SK-MEL-5 (cell line): Measurements from ENCODE around the gene FAM83G. TPM values are rescaled to one million over a fixed set of nuclear protein-coding genes. Genes with fewer than 3 reads are reported as not detected.

Experiments
- DNase-seq: peaks from one replicate; pipeline ENCODE4 v3.0.0-alpha.2; 2016; ENCODE audit warnings: low read depth, low spot score
- in situ Hi-C: cut with HindIII; loops from 2 replicates; pipeline ENCODE4 v1.10.0; 2016; ENCODE audit warnings: low sequenced_read_pairs, high pct_unique_total_duplicates, low pct_unique_long_range_greater_than_20kb
- total RNA-seq: library from RNA; depleted of rRNA; stranded (reverse); fragments of >200 nt; shearing (Covaris generic); gene quantifications from 2 replicates; pipeline ENCODE4 v1.2.3, GENCODE V29; 2014

FAM83G gene
- total RNA-seq, 1 experiment from 2014 or later, result 0.61 TPM

DNA sequence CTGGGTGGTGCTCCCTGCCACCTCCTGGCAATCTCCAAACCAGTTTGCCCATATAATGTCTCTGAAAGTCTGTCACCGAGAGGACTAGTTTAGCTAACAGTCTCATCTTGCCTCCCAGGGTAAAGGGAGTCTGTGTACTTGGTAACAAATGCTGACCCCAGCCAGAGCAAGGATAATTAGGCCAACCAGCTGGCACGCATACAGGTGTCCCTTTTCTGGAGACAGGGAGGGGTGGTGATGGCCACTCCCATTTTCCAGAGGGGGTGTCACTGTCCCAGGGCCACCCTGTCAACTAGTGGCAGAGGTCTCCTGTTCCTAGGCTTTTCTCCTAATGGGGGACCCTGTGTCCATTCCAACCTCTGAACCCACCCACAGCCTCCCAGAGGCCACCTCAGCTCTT, 8.1 kb downstream of the FAM83G start:
- DNase-seq, result no peak
- in situ Hi-C loops, result no loop called here

DNA sequence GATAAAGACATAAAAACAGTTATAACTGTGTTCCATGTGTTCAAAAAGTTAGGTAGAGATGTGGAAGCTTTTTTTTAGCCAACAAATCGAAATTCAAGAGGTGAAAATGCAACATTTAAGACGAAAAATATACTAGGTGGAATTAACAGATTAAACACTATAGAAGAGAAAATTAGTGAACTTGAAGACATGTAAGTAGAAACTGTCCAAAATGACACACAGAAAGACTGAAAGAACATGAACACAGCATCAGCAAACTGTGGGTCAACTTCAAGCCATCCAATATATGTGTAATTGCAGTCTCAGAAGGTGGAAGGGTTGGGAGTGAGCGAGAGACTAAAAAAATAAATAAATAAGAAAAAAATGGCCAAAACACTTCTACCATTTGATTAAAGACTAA, 9.3 kb downstream of the FAM83G start:
- no peak for DNase-seq
- in situ Hi-C loops, result no loop called here

DNA sequence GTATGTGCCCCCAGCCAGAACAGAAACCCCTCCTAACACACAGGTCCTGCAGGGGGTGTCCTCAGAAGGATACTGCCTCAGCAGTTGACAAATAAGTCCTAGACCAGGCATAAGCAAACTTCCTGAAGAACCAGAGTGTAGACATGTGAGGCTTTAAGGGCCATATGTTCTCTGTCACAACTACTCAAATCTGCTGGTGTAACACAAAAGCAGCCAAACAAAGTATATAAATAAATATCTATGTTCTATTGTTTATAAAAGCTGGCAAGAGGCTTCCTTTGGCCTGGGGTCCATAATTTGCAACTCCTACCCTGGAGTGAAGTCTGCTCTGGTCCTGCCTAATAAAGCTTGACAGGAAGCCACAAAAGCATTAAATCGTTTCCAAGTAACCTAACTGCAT, 9.9 kb downstream of the FAM83G start:
- DNase-seq, result no peak
- in situ Hi-C loops, result no loop called here

DNA sequence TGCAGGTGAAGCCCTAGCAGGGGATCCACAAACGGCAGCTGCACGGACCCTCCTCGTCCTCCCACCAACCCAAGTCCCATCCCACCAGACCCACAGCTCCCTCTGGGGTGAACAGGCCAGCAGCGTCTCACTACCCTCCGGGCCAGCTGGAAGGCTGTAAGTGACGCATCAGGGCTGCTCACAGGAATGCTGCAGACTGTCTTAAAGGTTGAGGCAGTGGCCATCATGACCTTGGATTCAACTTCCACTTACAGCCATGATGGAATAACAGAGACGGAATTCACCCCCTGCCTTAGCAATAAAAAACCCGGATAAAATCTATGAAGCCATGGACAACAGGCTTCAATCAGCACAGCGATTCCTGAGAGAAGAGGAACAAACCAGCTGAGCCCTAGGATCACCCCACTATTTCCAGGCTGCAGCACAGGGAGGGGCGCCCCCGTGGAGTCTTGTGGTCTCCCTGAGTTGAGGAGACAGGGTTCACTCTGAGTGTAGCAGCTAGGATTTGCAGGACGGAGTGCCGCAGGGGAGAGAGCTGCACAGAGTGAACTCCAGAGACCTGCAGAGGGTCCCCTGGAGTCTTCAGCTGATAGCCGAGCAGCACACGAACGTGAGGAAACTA, 10.5 kb downstream of the FAM83G start:
- in situ Hi-C loops, result no loop called here
- DNase-seq, result no peak

DNA sequence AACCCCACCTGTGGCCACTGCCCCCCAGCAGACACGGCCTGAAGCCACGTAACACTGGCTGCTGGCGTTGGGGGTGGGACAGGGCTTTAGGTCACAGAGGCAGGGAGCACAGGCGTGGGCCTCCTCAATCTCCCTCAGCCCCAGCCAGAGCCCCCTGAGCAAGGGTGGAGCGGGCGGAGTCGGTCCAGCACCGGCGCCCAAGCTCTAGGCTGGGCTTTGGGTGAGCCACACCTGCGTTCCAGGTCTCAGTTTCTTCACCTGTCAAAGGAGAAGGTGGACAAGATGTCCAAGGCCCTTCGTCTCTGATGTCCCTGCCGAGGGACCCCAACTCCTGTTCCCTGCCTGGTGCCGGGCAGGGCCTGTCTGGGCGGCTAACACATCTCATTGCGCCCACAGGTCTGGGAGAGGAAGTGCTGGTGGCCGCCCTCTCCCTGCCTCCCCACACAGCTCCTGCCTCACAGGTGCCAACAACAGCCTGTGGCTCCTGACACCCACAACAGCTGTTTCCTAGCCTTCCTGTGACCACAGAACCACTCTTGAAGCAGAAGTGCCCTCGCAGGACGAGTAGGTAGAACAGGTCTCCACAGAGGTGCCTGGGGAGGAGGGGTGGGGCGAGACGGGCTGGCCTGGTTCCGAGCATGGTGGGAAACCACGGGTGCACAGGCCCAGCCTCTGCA, 12.0 kb downstream of the FAM83G start:
- in situ Hi-C loops, result no loop called here
- no peak for DNase-seq

DNA sequence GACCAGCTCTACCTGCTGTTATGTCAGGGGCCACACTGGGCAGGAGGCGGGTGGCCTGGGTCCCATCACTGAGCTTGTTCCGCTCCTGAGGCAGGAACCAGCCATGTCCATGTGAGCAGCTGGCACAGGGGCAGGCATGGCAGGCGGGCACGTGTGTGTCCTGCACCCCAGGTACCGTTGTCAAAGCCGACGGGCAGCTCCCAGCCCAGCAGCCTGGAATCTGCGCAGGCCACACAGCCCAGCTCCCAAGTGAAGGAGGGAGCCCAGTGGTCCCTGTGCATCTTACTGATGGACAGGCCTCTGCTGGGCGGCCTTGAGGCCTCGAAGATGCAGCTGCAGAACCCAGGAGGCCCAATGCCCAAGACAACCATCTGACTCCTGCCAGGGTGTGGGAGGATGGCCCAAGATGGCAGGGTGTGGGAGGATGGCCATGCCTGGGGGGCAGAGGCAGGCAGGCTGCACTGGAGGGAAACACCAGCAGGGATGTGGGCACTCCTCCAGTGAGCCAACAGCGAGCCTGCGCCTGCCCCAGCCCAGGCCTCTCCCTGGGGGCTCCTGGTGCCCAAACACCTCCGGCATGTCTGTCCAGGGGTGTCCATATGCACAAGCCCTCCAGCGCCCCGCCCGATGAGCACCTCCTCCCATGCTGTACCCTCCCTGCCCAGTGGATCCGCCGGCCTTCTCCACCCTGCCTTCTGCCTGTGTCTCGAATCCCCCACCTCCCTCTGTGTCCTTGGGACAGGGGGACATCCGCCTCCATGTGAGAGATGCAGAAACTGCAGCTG, 12.8 kb downstream of the FAM83G start:
- DNase-seq, result no peak
- in situ Hi-C loops, result no loop called here

DNA sequence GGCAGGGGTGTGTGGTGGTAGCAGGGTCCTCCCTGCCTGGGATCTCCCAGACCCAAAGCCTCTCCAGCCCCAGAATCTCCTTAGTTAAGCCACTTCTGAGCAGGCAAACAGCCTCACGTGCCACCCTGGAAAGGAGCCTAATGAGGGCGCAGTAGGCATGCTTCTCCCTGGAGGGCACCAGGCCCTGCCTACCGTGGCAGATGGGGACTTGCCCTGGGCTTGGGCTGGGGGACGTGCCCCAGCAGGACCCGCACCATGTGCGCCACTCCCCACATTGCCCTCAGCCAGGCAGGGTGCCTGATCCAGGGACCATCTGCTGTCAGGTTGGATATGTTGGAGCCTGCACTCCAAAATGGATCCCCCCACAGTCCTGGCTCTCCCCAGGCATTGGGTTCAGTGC, 14.2 kb downstream of the FAM83G start:
- in situ Hi-C loops, result no loop called here
- no peak for DNase-seq

DNA sequence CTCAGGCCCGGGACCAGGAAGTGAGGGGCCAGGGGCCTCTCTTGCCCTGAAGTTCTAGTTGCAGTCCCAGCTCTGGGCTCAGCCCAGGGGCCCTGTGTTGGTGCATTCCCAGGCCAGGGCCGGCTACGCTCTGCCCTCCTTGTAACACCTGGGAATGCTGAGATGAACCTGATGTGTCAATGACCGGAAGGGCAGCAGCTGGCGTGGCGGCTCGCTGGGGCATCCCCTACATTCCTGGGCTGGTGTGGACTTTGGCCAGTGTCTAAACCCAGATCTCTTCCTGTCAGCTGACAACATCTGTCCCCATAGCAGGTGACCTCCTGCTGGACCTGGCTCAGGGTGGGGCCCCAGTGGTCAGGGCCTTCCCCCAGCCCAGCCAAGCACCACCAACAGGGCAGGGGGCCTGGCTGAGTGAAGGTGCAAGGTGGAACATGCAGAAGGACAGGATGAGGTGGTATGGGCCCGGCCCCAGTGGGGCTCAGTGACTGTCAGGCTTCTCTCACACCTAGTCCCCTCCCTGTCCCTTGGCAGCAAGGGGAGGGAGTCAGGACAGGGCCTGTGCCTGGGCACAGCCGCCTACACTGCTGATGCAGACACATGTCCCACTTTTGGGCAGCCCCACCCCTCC, 15.9 kb downstream of the FAM83G start:
- no peak for DNase-seq
- in situ Hi-C loops, result no loop called here

DNA sequence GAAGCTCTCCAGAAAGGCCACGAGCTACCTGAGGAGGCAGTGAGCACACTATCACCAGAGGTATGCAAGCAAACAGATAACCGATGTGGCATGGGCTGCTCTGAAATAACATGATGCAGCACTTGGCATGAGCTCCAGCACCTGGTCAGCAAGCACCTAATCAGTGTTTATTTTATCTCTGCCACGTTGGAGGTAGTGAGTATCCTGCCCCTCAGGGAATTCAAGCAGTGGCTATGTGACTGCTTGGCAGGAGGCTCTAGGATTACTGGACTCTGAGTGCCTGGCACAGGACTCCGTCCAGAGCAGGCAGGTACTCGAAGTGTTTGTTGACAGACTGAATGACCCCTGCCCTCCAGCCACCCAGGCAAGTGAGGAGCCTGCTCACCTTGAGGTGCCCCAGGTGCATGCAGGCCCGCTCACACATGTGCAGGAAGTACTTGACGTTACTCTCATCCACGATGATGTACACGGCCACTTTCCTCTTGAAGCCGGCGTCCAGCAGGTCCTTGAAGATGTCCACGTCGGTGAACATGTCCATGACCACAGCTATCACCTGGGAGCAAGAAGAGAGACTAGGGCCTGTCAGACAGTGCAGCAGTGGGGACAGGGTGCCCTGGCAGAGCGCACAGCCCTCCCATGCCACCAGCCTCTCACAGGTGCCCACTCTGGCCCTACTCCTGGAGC, 16.6 kb downstream of the FAM83G start:
- no peak for DNase-seq
- in situ Hi-C loops, result no loop called here

DNA sequence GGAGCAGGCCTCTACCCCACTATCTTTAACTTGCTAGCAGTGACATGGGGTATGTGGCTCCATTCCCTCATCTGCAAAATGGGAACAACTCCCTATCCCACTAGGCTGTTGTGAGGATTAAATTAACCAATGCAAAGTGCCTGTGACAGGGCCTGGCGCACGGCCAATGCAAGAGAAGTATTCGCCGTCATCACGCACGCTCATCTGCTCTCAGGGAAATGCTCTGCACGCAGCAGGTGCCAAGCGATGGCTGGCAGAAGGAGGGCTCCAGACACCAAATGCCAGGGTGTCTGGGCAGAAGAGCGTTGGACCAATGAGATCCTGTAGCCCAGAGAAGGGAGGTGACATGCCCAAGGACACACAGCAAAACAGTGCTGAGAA, 17.3 kb downstream of the FAM83G start:
- DNase-seq, result no peak
- in situ Hi-C loops, result no loop called here

DNA sequence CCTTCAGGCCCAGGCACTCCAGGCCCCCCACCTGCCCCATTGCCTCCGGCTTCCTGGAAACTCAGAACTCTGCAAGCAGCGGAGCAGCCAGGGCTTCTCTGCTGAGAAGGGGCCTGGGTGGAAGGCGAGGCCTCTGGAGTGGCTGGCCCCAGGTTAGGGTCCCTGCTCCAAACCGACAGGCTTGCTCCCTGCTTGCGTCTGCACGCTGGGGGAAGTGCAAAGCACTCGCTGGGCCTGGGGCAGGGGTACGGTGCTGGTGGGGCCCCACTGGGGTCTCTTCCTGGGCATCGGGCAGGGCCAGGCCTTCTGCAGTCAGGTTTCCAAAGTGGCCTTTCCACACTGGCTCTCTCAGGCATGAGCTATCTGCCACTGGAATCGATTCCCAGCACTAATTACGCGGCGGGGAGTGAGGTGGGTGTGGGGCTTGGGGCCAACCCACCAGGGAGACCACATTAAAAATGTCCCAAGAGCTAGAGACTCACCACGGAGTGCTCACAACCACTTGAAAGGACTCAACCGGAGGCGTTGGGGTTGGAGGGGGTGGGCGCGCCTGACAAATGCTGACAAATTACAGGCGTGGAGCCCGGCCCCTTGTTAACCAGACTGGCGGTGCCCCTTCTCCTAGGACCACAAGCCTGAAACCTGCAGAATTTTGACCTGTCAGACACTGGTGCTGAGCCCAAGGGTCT, 17.9 kb downstream of the FAM83G start:
- in situ Hi-C loops, result no loop called here
- no peak for DNase-seq

DNA sequence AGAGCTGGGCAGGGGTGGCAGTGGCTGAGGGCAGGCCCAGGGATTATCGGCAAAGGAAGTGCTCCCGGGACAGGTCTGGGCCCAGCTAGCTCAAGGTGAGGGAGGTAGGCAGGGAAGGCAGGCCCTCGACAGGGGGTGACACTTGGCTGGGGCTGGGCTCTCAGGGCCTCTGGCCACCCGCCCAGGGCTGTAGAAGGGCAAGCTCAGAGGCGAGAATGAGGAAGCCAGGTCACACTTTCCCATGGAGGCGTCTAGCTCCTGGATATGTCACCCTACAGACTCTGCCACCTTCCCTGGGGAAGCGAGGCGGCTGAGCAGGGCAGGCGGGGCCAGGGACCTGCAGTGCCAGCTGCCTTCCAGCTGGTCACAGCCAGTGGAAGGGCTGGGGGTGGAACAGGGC, 19.1 kb downstream of the FAM83G start:
- in situ Hi-C loops, result no loop called here
- DNase-seq, result no peak

DNA sequence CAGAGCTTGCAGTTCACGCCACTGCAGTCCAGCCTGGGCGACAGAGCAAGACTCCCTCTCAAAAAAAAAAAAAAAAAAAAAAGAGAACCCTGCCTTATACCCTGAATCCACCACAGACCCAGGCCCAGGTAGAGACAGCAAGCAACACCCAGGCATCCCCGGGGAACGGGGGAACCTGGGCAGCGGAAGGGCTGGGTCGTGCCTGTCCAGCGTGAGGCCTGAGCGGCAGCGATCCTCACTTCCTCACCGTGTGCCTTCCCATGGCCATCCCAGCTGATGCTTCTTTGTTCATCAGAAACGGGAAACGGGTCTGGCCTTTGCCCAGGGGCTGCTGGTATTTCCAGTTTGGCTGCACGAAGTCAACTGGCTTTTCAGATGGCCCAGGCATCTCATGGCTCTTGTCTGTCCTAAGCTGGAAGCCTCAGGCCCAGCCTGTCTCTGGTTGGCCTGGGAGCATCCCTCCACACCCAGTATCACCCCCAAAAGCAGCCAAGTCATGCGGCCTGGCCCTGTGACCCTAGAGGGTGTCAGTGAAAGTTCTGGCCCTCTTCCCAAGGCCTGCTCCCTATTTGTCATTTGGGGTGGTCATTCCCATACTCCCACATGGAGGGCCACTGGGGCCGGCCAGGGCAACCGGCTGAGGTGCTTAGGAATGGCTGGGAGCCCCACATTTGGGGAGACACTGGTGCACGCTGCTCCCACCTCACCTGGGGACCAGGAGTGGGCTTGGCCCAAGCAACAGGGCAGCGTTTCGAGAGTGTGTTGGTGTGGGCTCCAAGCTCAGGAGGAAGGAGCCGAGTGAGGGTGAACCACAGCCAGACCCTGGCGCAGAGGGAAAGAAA, 20.1 kb downstream of the FAM83G start:
- no peak for DNase-seq
- in situ Hi-C loops, result no loop called here

DNA sequence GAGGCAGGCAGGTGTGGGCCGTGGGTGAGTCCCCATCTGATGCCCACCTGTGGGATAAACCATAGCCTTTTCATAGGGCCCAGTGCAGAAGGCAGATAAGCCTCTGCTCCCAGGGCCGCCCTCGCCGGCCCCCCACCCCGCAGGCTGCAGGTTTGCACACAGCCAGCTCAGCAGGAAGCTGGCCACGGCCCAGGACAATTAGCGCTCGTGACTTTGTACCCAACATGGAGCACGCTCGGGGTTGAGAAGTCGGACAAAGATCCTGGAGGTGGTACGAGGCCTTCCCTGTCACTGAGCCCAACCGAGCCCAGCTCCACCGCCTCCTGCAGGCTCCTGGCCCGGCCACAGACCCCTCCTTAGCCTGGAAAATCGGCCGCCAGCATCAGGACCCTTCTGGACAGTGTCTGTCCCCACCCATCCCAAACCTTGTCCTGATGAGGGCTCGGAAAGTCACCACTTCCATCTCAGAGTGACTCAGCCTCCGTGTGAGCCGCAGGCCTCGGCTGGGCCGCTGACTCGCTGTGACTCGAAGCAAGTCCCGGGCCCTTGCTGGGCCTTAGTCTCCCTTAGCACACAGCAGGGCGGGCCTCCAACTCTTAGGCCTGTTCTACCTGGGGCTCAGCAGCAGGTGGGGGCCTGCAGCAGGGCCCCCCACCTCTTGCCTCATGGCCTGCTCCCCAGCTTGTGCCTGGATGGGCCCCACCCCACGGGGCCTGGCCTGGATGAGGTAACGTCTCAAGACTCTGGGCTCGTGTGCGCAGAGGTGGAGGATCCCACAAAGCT, 22.7 kb downstream of the FAM83G start:
- DNase-seq, result no peak
- in situ Hi-C loops, result no loop called here

DNA sequence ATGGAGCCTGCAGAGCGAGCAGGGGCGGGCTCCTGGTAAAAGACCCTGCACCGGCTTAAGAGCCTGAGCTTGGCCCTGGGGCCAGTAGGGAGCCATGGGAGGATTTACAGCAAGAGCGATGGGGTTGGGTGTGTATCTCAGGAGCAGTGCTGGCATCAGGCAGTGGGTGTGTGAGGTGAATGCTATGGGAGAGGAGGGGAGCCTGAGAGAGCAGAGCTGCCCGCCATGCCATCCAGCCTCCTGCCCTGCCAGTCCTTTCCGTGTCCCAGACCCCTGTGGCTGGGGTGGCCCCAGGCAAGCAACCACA, 23.3 kb downstream of the FAM83G start:
- in situ Hi-C loops, result no loop called here
- no peak for DNase-seq

DNA sequence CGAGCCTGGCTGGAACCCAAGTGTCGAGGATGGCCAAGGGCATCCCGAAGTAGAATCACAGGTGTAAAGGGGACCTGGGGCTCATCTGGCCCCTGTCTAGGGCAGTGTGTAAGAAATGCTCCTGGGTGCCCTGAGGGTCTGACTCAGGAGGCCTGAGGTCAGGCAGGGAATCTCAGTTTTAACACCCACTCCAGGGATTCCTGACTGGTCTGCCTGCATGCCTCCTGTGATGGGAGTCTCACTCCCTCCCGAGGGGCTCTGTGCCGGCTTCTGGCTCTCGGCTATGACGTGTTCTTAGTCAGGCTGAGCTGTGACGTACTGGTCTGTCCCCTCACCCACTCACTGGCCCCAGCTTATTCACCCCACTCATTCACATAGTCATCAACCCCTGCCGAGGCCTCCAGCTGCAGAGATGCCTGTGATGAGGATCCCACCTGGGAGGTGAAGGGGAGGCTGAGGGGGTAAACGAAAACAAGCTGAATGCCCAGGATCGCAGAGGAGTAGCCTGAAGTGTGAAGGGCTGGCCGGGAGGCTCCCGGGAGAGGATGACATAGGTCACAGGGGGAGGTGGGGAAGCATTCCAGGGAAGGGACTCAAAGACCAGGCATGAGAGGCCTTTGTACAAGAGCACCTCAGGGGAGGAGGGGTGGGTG, 23.8 kb downstream of the FAM83G start:
- in situ Hi-C loops, result no loop called here
- DNase-seq, result no peak
